ENCODE measurements around the gene STKLD1.
"Not testable (repeated sequence)": the region's sequence is repeated elsewhere in the genome, so short reads cannot be mapped to it uniquely, and the experiment has no call there.

The STKLD1 gene

DNA sequence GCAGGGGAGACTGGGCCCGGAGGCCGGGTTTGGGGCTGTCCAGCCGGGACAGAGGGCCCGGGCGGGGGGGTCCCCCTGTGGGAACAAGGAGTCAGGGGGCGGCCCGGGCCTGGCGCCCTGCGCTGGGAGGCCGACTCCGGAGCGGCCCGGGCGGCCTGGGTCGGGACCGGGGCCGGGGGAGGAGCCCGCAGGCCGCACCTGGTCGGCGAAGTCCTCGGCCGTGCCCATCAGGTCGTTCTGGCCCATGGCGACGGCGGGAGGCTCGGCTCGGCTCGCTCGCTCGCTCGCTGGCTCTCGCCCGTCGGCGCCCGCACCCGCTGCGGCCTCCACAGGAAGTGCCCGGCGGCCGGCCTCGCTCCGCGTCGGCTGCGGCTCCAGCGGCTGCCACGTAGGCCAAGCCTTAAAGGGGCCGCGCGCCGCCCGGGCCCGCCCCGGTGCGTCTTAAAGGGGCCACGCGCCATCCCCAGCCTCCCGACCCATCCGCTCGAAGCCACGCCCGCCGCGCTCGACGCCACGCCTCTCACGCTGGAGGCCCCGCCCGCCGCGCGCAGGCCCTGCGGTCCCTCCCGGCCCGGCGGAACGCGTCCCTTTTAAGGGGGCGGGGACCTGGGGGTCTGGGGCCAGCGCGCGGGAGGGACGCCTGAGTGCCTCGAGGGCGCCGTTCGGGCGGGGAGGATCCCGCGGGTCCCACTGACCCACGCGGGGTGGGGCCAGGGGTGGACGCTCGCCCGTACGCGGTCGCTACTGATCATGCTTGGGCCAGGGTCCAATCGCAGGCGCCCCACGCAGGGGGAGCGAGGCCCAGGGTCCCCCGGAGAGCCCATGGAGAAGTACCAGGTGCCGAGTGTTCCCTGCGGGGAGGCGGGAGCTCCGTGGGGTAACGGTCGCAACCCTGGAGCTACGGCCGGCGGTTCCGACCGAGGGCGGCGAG is at the start of gene STKLD1, which contains the start of gene SURF4:
TSS of gene STKLD1 (plus strand) at position 643 of the 931 bp plus-strand sequence. CDS start at position 751, 108 bp downstream.
TSS of gene SURF4 (minus strand) at position 337 of the 931 bp plus-strand sequence. CDS start at position 246, 91 bp downstream.
- DNase-seq, result peak; percentile 95

DNA sequence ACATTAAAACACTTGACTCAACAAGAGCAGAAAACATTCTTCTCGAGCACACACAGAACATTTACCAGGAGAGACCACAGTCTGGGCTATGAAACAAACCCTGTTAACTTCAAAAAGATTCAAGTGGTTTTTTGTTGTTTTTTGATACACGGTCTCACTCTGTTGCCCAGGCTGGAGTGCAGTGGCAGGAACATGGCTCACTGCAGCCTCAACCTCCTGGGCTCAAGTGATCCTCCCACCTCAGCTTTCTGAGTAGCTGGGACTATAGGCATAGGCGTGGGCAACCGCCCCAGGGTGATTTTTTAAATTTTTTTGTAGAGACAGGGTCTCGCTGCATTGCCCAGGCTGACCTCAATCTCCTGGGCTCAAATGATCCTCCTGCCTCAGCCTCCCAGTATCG is 49.1 kb upstream of the STKLD1 start:
- DNase-seq, result not testable (repeated sequence)

- DNase-seq, result no peak
Observed at GRCh38 chr9:133327834-133328484, 48.2 kb upstream of the STKLD1 start.

- not testable (repeated sequence) for DNase-seq
Observed at GRCh38 chr9:133329306-133330156, 46.6 kb upstream of the STKLD1 start.

- DNase-seq, result no peak
Observed at GRCh38 chr9:133331221-133331620, 44.9 kb upstream of the STKLD1 start.

GRCh38 chr9:133331641-133332380 is 44.4 kb upstream of the STKLD1 start:
- no peak for DNase-seq

DNA sequence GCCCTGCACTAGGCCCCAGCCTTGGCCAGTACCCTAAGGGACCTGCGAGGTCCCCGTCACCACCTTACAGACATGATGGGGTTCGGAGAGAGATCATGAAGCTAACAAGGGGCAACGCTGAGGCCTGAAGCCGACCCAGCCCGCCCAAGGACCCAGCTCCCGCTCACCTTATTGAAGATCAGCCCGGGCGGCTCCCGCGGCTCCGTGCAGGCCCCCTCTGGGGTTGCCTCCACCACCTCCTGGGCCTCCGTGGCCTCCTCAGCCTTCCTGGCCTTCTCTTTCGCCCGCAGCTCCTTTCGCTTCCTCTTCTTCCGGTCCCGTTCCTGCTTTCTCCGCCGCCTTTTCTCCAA is 43.8 kb upstream of the STKLD1 start:
- no peak for DNase-seq

DNA sequence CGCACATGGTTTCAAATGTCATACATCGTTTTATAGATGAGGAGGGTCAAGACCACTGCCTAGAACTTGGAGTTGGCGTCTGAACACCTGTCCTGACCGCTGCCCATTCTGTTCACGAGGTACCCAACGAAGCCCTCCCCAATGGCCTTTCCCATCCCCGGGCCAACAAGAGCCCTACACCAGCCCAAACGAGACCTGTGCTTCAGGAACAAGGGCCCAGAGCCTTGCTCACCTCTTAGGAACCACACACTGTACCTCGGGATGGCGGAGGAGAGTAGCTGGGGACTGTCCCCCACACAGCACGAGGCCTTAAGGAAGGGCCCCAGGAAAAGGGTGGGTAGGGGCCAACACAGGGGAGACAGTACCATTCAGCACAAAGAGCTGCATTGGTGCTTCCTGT is 43.2 kb upstream of the STKLD1 start:
- no peak for DNase-seq

DNA sequence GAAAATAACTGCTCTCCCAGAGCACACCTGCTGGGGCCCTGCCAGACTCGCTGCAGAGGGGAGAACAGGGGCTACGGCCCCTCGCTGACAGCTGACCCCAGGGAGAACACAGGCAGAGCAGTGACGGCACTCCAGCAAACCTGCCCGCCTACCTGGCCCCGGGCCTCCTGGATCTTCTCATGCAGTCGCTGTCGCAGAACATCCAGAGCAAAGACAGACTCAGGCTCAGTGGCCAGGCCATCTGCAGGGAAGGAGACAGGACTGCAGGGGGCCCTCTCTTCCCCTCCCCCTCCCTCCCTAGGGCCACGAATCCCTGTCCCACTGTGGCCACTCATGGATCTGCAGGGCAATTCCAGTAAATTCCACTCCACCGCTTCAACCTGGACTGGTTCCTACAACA is 42.6 kb upstream of the STKLD1 start:
- DNase-seq, result no peak

DNA sequence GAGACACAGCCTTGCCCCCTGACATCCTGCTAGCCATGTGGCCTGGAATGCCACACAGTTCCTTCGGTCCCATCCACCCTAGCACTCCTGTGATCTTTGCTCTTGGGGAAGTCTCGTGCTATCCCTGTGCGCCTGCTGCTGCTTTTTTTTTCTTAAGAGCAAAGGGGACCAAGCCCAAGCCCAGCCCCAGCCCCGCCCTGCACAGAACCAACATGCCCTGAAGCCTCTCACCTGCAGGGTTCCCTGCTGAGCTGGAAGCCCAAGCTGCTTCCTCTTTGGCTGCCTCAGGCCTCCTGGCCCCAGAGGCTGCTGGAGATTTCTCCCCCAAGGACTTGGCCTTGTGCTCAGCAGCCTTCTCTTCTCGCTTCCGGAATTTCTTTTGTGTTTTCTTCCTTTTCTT is 42.0 kb upstream of the STKLD1 start:
- no peak for DNase-seq

- not testable (repeated sequence) for DNase-seq
Observed at GRCh38 chr9:133334888-133335287, 41.3 kb upstream of the STKLD1 start.

GRCh38 chr9:133335924-133336811 is 40.0 kb upstream of the STKLD1 start, which contains the start of gene SURF6:
TSS of gene SURF6 (minus strand) at chr9:133336188. CDS start at chr9:133336132, 56 bp downstream.
- DNase-seq, result peak; percentile 94

DNA sequence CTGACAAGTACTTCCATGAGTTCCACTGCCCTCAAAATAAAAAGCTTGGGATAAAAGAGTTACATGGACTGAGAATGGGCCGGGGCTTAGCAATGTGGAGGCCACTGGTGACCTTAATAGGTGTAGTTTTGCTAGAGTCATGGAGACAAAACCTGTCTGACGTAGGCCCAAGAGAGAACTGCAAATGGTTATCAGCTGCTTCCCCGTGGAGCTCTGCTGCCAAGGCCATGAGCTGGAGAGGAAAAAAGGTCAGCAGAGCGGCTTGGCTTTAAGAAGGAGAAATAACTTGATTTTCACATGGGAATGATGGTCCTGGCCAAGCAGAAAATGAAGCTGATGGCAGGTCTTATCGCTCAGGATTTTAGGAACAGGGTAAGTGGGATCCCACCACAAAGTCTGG is 36.5 kb upstream of the STKLD1 start:
- DNase-seq, result no peak

- DNase-seq, result no peak
Observed at GRCh38 chr9:133340256-133340655, 35.9 kb upstream of the STKLD1 start.

DNA sequence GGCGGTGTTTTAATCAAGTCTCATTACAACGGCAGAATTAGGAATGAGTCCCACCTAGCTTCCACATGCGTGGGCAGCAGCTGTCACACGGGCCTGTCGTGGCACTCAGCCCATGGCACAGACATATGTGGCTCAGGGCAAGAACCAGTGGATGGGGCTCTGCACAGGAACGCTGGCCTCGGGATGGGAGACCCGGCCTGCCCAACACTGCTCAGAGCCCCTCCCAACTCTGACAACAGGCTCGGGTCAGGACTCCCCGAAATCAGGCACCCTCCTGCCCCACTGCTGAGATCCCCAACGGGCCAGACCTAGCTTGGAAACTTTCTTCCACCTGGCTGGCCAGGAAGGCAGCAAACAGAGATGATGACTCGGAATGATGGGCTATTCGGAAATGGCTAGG is 35.2 kb upstream of the STKLD1 start:
- DNase-seq, result no peak

DNA sequence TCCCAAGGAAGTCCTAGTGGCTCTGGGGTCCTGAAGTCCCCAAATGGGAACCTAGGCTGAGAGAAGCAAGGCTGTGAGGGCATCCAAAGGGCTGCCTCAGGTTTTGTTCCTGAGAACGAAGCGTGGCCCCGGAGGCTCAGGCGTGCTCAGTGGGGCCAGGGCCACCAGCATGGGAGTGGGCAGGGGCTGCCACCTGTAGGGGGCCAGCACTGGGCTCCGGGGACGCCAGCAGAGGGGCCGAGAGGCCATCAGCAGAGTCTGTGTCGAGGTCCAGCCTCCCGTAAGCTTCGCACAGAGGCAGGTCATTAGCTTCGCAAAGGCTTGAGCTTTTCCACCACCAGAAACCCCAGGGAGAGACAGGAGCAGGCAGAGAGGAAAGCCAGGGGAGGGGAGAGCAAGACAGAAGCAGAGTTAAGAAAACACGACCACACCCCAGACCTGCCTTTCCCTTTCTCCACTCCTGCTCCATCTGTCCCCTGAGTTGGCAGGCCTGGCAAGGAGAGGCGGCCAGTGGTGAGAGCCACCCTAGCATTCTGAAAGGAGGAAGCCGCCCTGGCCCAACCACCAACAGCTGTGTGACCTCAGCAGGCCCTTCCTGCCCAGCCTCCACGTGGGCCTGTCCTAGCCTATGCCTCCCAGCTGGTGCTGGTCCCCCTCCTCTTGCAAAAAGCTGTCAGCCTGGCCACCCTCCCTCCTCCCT is 34.6 kb upstream of the STKLD1 start:
- no peak for DNase-seq

DNA sequence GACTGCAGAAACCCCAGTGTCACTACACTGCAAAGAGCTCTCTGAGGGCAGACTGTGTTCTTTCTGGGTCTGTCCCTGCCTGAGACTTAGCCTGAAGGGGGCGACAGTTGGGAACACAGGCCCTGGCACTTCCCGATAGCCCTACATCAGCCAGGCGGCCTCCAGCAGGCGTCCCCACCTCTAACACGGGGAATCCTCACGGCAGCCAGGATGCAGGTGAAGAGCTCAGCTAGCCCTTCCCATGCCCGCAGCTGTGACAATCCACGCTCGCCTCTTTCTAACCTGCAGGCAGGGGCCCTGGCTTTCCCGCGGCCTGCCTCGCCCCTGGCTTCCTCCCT is 34.1 kb upstream of the STKLD1 start:
- no peak for DNase-seq

- no peak for DNase-seq
Observed at GRCh38 chr9:133342570-133342969, 33.6 kb upstream of the STKLD1 start.

GRCh38 chr9:133344071-133344470 is 32.1 kb upstream of the STKLD1 start:
- DNase-seq, result no peak

GRCh38 chr9:133344979-133345378 is 31.2 kb upstream of the STKLD1 start:
- no peak for DNase-seq

- DNase-seq, result no peak
Observed at GRCh38 chr9:133345596-133345995, 30.6 kb upstream of the STKLD1 start.
